Prostate gland (tissue), 2 donors: Measurements from ENCODE around the gene OR4D6.

ENCODE experiments used
- CTCF ChIP-seq, 4 experiments: fragments of 200-600 bp in 2 of 4; fragments of 450-650 bp in 2 of 4; sonication (generic) in 2 of 4; IDR thresholded peaks; 1 replicate in 3 of 4; 2 replicates in 1 of 4; pipeline ENCODE4 v1.5.1; 2016 to 2019; ENCODE audit warnings: antibody characterized with exemption in 4 of 4, mild to moderate bottlenecking in 2 of 4, moderate library complexity in 2 of 4
- POLR2A ChIP-seq: fragments of 450-650 bp; IDR thresholded peaks from one replicate; pipeline ENCODE4 v1.6.1; 2016; ENCODE audit warnings: antibody characterized with exemption, mild to moderate bottlenecking

DNA sequence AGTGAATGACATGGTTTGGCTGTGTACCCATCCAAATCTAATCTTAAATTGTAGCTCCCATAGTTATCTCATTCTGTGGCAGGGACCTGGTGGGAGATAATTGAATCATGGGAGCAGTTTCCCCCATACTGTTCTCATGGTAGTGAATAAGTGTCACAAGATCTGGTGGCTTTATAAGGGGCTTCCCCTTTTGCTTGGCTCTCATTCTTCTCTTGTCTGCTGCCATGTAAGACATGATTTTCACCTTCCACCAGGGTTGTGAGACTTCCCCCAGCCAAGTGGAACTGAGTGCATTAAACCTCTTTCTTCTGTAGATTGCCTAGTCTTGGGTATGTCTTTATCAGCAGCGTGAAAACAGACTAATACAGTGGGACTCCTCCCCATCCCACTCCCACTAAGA is 41.6 kb upstream of the OR4D6 start:
- TF ChIP-seq CTCF (IDR thresholded peaks at IDR 0.05) (no peak), POLR2A (no peak)
